ENCODE measurements around the gene ARHGAP9.

DNA sequence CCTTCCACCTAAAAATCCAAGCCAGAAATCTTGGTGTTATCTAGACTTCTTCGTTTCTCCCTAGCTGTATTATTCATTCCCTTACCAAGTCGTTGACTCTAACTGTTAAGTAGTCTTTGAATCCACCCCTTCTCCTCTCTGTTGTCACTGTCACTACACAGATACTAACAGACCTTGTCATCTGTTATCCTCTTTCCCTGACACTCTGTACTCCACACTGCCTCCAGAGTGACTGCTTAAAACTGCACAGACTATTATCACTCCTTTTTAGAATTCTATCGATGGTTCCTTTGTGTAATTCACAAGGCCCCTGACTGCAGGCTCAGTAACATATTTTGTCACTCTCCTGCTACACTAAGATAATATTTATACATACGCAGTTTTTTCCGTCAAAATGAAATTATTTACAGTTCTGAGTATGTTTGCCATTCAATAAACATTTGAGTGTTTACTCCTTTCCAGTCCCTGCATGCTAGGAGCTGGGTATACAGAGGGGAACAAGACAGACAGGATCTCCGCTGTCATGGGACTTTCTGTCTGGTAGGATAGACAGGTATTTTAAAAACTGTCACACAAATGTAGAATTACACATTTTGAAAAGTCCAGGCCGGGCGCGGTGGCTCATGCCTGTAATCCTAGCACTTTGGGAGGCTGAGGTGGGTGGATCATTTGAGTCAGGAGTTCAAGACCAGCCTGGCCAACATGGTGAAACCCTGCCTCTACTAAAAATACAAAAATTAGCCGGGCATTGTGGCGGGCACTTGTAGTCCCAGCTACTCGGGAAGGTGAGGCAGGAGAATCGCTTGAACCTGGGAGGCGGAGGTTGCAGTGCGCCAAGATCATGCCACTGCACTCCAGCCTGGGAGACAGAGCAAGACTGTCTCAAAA, 12.0 kb upstream of the ARHGAP9 start:
- TF ChIP-seq, protein P1, sequence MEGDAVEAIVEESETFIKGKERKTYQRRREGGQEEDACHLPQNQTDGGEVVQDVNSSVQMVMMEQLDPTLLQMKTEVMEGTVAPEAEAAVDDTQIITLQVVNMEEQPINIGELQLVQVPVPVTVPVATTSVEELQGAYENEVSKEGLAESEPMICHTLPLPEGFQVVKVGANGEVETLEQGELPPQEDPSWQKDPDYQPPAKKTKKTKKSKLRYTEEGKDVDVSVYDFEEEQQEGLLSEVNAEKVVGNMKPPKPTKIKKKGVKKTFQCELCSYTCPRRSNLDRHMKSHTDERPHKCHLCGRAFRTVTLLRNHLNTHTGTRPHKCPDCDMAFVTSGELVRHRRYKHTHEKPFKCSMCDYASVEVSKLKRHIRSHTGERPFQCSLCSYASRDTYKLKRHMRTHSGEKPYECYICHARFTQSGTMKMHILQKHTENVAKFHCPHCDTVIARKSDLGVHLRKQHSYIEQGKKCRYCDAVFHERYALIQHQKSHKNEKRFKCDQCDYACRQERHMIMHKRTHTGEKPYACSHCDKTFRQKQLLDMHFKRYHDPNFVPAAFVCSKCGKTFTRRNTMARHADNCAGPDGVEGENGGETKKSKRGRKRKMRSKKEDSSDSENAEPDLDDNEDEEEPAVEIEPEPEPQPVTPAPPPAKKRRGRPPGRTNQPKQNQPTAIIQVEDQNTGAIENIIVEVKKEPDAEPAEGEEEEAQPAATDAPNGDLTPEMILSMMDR (IDR thresholded peaks at IDR 0.05; ENCODE audit: low read depth, low read length): peak; percentile 25
- no peak for TF ChIP-seq POLR2A (IDR thresholded peaks at IDR 0.05; ENCODE audit: extremely low read depth, insufficient read length)
- TF ChIP-seq, protein P2, sequence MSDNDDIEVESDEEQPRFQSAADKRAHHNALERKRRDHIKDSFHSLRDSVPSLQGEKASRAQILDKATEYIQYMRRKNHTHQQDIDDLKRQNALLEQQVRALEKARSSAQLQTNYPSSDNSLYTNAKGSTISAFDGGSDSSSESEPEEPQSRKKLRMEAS (IDR thresholded peaks at IDR 0.05; ENCODE audit: low read depth, low read length): no peak
